Posterior cingulate gyrus (tissue), 11 donors: ENCODE measurements around the gene DNAJC6.
A peak's percentile ranks its signal among the peaks of the same experiment; 100 is the strongest.
"Not testable (repeated sequence)": the region's sequence is repeated elsewhere in the genome, so short reads cannot be mapped to it uniquely, and the experiment has no call there.

Experiments
- DNase-seq, 10 donors: peaks; one replicate each; pipeline versions ENCODE4 v3.0.0 to v3.0.0-alpha.2; 2020 to 2021; ENCODE audit warnings: mixed read lengths in 3 of 10
- intact Hi-C: fragments of 100-400 bp; cut with DNase I; formaldehyde crosslinking; loops from one replicate; pipeline ENCODE4 v1.15.1; 2023

The DNAJC6 gene

GRCh38 chr1:65449214-65449823, 140.0 kb downstream of the DNAJC6 start:
- peak in 1 of 10 donors; percentile 63 for DNase-seq

GRCh38 chr1:65455678-65456077, 146.3 kb downstream of the DNAJC6 start:
- intact Hi-C loops, DNase-seq: not testable (repeated sequence)

More at GRCh38 chr1:65449214-65449823, 140.0 kb downstream of the DNAJC6 start:
- intact Hi-C loops = loop anchor here (10.0 kb wide), 1 partner anchor 485 kb away; no protein-coding TSS in a partner anchor

- intact Hi-C loops = no loop called here
- no peak for DNase-seq
These were observed 147.1 kb downstream of the DNAJC6 start for GRCh38 chr1:65456481-65456880.

- intact Hi-C loops = no loop called here
- DNase-seq = no peak
These were observed 148.5 kb downstream of the DNAJC6 start for GRCh38 chr1:65457868-65458267.

GRCh38 chr1:65458730-65459396, 149.5 kb downstream of the DNAJC6 start:
- no peak for DNase-seq
- intact Hi-C loops = no loop called here

- intact Hi-C loops = no loop called here
- no peak for DNase-seq
These were observed 150.0 kb downstream of the DNAJC6 start for GRCh38 chr1:65459397-65459768.
